ENCODE measurements around the gene MFAP4. TPM values are rescaled to one million over a fixed set of nuclear protein-coding genes. Genes with fewer than 3 reads are reported as not detected.

The MFAP4 gene
- polyA plus RNA-seq, 3 donors = 0.12 to 0.73 (median 0.12) TPM

GRCh38 chr17:19362277-19363113 lies 24.5 kb downstream of the MFAP4 start, which contains the start of gene B9D1:
Gene B9D1 (minus strand): TSS chr17:19362723. CDS start chr17:19362569, 154 bp downstream.
- WGBS (ENCODE audit: insufficient coverage) = under 1% methylated on average over 78 of the region's 83 CpGs
- Histone ChIP-seq H3K27me3 (ENCODE audit: control insufficient read depth in 2 of 2, insufficient read depth in 2 of 2, low read length in 2 of 2) (peaks cover 0 to 29% of the 10 kb centered on the region in 2 donors), H3K79me2 (ENCODE audit: insufficient read depth, low read length) (no peaks in the 10 kb centered on the region), H3K9ac (ENCODE audit: insufficient read depth, low read length, poor library complexity, severe bottlenecking) (peak within 1 kb of the TSS; percentile 23), H3K27ac (ENCODE audit: low read depth in 1 of 2, low read length in 2 of 2) (peak within 1 kb of the TSS in 1 of 2 donors; percentile 20), H3K9me3 (replicated peaks in 1 of 2; ENCODE audit: control insufficient read depth in 1 of 2, insufficient read depth in 1 of 2, low read length in 2 of 2) (no peaks in the 10 kb centered on the region), H3K4me2 (replicated peaks; ENCODE audit: extremely low read depth, low read length, poor library complexity, severe bottlenecking) (peak within 1 kb of the TSS; percentile 77), H3K4me1 (ENCODE audit: control insufficient read depth in 1 of 2, insufficient read depth in 2 of 2, low read length in 2 of 2) (peaks cover 10 to 13% of the 10 kb centered on the region in 2 donors), H3K36me3 (replicated peaks in 1 of 2; ENCODE audit: control insufficient read depth in 1 of 2, insufficient read depth in 2 of 2, low read length in 2 of 2) (no peaks in the 10 kb centered on the region), H4K20me1 (ENCODE audit: insufficient read depth, low read length) (no peaks in the 10 kb centered on the region), H2AFZ (ENCODE audit: insufficient read depth, low read depth, low read length, poor library complexity, severe bottlenecking) (peak within 1 kb of the TSS; percentile 89), H3K4me3 (replicated peaks in 1 of 3; ENCODE audit: low read depth in 2 of 3, low read length in 3 of 3) (peak within 1 kb of the TSS; percentile 55 to 77 (median 71))
- Mint-ChIP-seq H3K27me3 (ENCODE audit: low read depth in 3 of 3) (peaks cover 18 to 48% (median 39%) of the 10 kb centered on the region in 3 donors), H3K27ac (peak within 1 kb of the TSS; percentile 74 to 95 (median 90)), H3K4me3 (peak within 1 kb of the TSS; percentile 88 to 94), H3K4me1 (peaks cover 13% of the 10 kb centered on the region), H3K9me3 (no peaks in the 10 kb centered on the region), H3K36me3 (no peaks in the 10 kb centered on the region)
- DNase-seq = peak; percentile 85 to 91 (median 88)
- peak; percentile 96 for TF ChIP-seq CTCF (IDR thresholded peaks at IDR 0.05)
- intact Hi-C loops (cut with micrococcal nuclease) = loop anchor here (1.0 to 10.0 kb wide), 5 partner anchors 16 to 405 kb away; partner anchors contain the start of genes ALDH3A2 (in 2 of the 2), MAPK7 (in 1 of the 2) and RNF112 (in 1 of the 2)

- Mint-ChIP-seq H3K36me3 (no peaks in the 10 kb centered on the region), H3K27me3 (ENCODE audit: low read depth in 3 of 3) (peaks cover 18 to 44% (median 38%) of the 10 kb centered on the region in 3 donors), H3K9me3 (no peaks in the 10 kb centered on the region), H3K4me3 (peak overlapping the region; percentile 52 to 78), H3K27ac (peak overlapping the region in 1 of 7 donors; percentile 60), H3K4me1 (peaks cover 13% of the 10 kb centered on the region)
- peak overlapping the region in 1 of 3 experiments; percentile 77 for H3K4me3 ChIP-seq (replicated peaks in 1 of 3; ENCODE audit: low read depth in 2 of 3, low read length in 3 of 3)
- peaks cover 0 to 29% of the 10 kb centered on the region in 2 donors for H3K27me3 ChIP-seq (ENCODE audit: control insufficient read depth in 2 of 2, insufficient read depth in 2 of 2, low read length in 2 of 2)
- H3K27ac ChIP-seq (ENCODE audit: low read depth in 1 of 2, low read length in 2 of 2) = no peak overlapping the region
- H3K9ac ChIP-seq (ENCODE audit: insufficient read depth, low read length, poor library complexity, severe bottlenecking) = peak overlapping the region; percentile 23
- H3K4me1 ChIP-seq (ENCODE audit: control insufficient read depth in 1 of 2, insufficient read depth in 2 of 2, low read length in 2 of 2) = peaks cover 10 to 13% of the 10 kb centered on the region in 2 donors
- WGBS (ENCODE audit: insufficient coverage) = 25% methylated on average over 12 of the region's 16 CpGs
- intact Hi-C loops (cut with micrococcal nuclease) = loop anchor here (1.0 to 10.0 kb wide), 5 partner anchors 17 to 405 kb away; partner anchors contain the start of genes ALDH3A2 (in 2 of the 2), MAPK7 (in 1 of the 2) and RNF112 (in 1 of the 2)
- no peak for TF ChIP-seq CTCF (IDR thresholded peaks at IDR 0.05)
- DNase-seq = no peak
- H3K79me2 ChIP-seq (ENCODE audit: insufficient read depth, low read length) = no peaks in the 10 kb centered on the region
- H4K20me1 ChIP-seq (ENCODE audit: insufficient read depth, low read length) = no peaks in the 10 kb centered on the region
- no peaks in the 10 kb centered on the region for H3K9me3 ChIP-seq (replicated peaks in 1 of 2; ENCODE audit: control insufficient read depth in 1 of 2, insufficient read depth in 1 of 2, low read length in 2 of 2)
- peak overlapping the region; percentile 77 for H3K4me2 ChIP-seq (replicated peaks; ENCODE audit: extremely low read depth, low read length, poor library complexity, severe bottlenecking)
- H2AFZ ChIP-seq (ENCODE audit: insufficient read depth, low read depth, low read length, poor library complexity, severe bottlenecking) = peak overlapping the region; percentile 89
- H3K36me3 ChIP-seq (replicated peaks in 1 of 2; ENCODE audit: control insufficient read depth in 1 of 2, insufficient read depth in 2 of 2, low read length in 2 of 2) = no peaks in the 10 kb centered on the region
Measured at GRCh38 chr17:19361944-19362276, 25.1 kb downstream of the MFAP4 start.
